UCSD-AML1 (cell line): ENCODE results near the gene WDR48.

Experiments
- DNase-seq: peaks from one replicate; lab custom pipeline; 2025; ENCODE audit not compliant: unreplicated experiment; lab: John Stamatoyannopoulos, UW

The WDR48 gene

GRCh38 chr3:39137991-39138803, 86.4 kb downstream of the WDR48 start:
- DNase-seq: no peak

- no peak for DNase-seq
Measured at GRCh38 chr3:39138804-39139415, 87.1 kb downstream of the WDR48 start.

DNA sequence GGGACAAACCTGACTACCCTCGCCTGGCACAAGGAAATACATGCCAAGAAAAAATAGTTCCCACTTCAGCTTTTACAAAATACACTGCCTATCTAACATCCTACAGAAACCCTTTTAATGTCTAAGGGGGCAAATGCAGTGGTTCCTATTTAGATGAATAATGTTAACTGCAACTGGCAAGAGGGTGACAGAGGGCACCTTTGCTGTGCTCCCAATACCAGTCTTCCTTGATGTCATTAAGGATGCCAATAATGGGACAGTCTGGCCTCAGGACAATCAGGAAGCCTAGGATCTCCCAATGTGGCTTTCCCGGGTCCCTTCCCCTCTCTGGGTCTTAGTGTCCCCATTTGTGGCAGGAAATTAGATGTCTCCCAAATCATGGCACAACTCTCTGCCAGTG, 87.6 kb downstream of the WDR48 start:
- no peak for DNase-seq

DNA sequence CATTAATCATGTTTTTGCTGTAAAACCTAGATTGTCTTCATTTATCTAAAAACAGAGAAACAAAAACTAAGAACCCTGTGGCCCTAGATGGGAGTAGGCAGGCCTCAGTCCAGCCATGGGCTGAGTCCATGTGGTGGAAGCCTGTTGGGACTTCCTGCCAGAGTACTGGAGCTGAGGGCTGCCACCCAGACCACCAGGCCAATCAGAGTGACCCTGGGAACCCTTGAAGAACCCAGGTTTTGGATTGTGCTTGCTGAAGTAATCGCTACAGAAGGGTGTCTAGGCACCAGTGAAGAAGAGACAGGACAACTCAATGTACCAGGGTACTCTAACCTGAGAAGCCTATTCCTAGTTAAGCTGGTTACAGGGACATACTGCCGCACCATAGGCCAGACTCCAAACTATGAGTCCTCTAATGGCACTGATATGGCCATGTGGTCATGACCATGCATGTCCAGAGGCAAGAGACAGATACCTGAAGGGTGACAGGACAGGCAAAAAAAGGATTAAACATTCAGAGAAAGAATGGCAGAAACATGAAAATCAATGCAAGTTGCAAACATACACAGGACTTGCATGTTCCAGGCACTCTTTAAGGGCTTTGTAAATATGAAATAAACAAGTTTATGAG, 88.6 kb downstream of the WDR48 start:
- DNase-seq: no peak

DNA sequence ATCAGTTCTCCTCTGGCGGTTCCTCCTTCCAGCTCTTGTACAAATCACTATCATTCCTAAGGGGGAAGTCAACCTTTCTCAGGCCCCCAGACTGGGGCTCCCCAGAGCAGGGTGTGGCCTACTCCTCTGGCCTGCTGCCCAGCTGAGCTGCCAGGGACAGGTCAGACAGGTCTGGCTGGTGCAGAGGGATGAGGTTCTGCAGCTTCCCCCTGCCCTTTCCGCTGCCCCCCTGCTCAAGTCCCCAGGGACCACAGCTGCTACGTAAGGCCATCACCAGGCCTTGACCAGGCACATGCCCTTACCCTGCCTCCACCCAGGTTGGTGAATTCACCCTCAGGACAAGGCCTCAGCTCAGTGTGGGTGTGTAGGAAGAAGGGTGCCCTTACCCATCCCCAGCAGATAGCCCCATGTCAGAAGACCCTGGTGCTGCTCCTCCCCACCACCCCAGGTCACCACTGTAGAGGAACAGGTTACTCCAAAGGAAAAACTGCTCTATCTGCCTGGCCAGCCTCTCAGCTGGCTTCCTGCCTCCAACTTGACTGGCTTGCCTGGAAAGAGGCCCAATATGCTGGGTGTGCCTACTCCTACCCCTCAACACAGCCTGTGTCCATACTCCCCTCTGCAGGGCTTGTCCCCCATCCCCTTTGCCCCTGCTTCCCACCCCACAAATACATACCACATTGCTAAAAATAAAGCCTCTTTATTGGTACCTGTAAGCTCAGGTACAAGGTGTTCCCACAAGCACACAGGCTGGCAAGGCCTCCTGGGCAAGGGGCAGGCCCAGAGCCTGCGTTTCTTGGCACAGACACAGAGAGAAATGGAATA, 89.6 kb downstream of the WDR48 start:
- DNase-seq: no peak

GRCh38 chr3:39142067-39142466, 90.3 kb downstream of the WDR48 start:
- DNase-seq: no peak

GRCh38 chr3:39143051-39143885, 91.5 kb downstream of the WDR48 start:
- no peak for DNase-seq

DNA sequence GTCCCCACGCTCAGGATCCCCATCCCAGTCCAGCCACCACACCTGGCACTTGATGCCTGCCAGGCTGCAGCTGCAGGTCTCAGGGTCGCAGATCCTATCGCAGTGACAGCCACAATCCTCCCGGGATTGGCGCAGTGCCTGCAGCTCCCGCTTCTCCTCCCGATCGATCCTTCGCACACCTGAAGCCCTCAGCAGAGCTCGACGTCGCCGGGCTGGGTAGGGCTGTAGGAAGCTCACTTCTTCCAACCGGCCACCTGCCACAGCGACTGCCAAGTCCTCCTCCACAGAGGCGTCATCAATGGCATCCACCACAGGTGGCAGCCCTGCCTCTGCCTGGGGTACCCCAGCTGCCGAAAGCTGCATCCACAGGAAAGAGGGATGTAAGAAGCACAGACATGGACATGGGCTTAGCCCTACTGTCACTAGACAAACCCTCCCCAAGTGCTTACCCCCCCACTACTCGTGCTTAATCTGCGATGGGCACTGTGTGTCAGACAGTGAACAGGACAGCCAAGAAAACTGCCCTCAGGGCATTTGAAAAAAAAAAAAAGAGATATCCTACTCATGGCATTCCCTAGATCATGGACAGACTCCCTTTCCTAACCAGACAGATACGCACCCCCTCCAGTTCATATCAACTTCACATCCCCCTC, 92.4 kb downstream of the WDR48 start:
- DNase-seq: no peak

GRCh38 chr3:39144748-39145380, 93.0 kb downstream of the WDR48 start:
- DNase-seq: no peak

- DNase-seq: no peak
Measured at GRCh38 chr3:39146083-39146501, 94.3 kb downstream of the WDR48 start.
